GM12892 (cell line): ENCODE measurements around the gene ASAP3.

Source experiments
- DNase-seq: peaks from one replicate; pipeline ENCODE4 v3.0.0; 2011; ENCODE audit not compliant: insufficient read length
- FAIRE-seq: peaks from 2 replicates; lab custom pipeline; 2011; peaks lifted over from hg19 to GRCh38; lab: Jason Lieb, UNC
- POLR2A ChIP-seq: IDR thresholded peaks from 2 replicates; pipeline ENCODE4 v1.6.1; 2011; ENCODE audit warnings: low read depth, low read length, control low read depth
- POLR2AphosphoS5 ChIP-seq: IDR thresholded peaks from 2 replicates; pipeline ENCODE4 v1.6.1; 2011; ENCODE audit warnings: low read depth, low read length, control low read depth
- TAF1 ChIP-seq: IDR thresholded peaks from 2 replicates; pipeline ENCODE4 v1.6.1; 2011; ENCODE audit warnings: low read depth, mild to moderate bottlenecking, control low read depth, low read length, borderline replicate concordance

The ASAP3 gene

GRCh38 chr1:23472351-23473036 is 11.5 kb downstream of the ASAP3 start:
- DNase-seq (no peak), FAIRE-seq (no peak)
- TF ChIP-seq TAF1 (no peak), POLR2AphosphoS5 (no peak), POLR2A (no peak)

GRCh38 chr1:23471473-23472075 is 12.4 kb downstream of the ASAP3 start:
- no peak for TF ChIP-seq POLR2AphosphoS5
- TF ChIP-seq POLR2A: no peak
- no peak for TF ChIP-seq TAF1
- FAIRE-seq (no peak), DNase-seq (no peak)

- DNase-seq (no peak), FAIRE-seq (no peak)
- no peak for TF ChIP-seq POLR2AphosphoS5
- no peak for TF ChIP-seq TAF1
- no peak for TF ChIP-seq POLR2A
These were observed 13.5 kb downstream of the ASAP3 start for GRCh38 chr1:23470282-23471070.

- FAIRE-seq: no peak
- TF ChIP-seq TAF1 (no peak), POLR2A (no peak), POLR2AphosphoS5 (no peak)
- no peak for DNase-seq
These were observed 14.5 kb downstream of the ASAP3 start for GRCh38 chr1:23469372-23469982.

- no peak for FAIRE-seq
These were observed 17.5 kb downstream of the ASAP3 start for GRCh38 chr1:23466423-23466989.

GRCh38 chr1:23463286-23463685 is 20.7 kb downstream of the ASAP3 start:
- no peak for FAIRE-seq
- no peak for DNase-seq
- TF ChIP-seq POLR2A (no peak), POLR2AphosphoS5 (no peak), TAF1 (no peak)

More at GRCh38 chr1:23466423-23466989, 17.5 kb downstream of the ASAP3 start:
- TF ChIP-seq POLR2A: no peak
- TF ChIP-seq POLR2AphosphoS5: no peak
- TF ChIP-seq TAF1: no peak
- DNase-seq: no peak

GRCh38 chr1:23462766-23463165 is 21.2 kb downstream of the ASAP3 start:
- DNase-seq (no peak), FAIRE-seq (no peak)
- TF ChIP-seq POLR2A (no peak), TAF1 (no peak)

- TF ChIP-seq POLR2AphosphoS5 (no peak), POLR2A (no peak), TAF1 (no peak)
- DNase-seq: no peak
- no peak for FAIRE-seq
These were observed 22.9 kb downstream of the ASAP3 start for GRCh38 chr1:23461050-23461449.

GRCh38 chr1:23460519-23460918 is 23.5 kb downstream of the ASAP3 start:
- FAIRE-seq: no peak
- DNase-seq: no peak
- no peak for TF ChIP-seq POLR2AphosphoS5
- TF ChIP-seq POLR2A: no peak
- TF ChIP-seq TAF1: no peak

GRCh38 chr1:23459338-23459757 is 24.6 kb downstream of the ASAP3 start:
- FAIRE-seq (no peak), DNase-seq (no peak)
- TF ChIP-seq TAF1 (no peak), POLR2AphosphoS5 (no peak), POLR2A (no peak)

- DNase-seq: no peak
- TF ChIP-seq POLR2A (no peak), TAF1 (no peak), POLR2AphosphoS5 (no peak)
- no peak for FAIRE-seq
These were observed 27.8 kb downstream of the ASAP3 start for GRCh38 chr1:23456226-23456625.

GRCh38 chr1:23453455-23454000 is 30.5 kb downstream of the ASAP3 start:
- TF ChIP-seq TAF1: no peak
- no peak for TF ChIP-seq POLR2AphosphoS5
- TF ChIP-seq POLR2A: no peak
- no peak for FAIRE-seq
- DNase-seq: no peak
